MM.1S (cell line): ENCODE measurements around the gene RAB25.

ENCODE experiments used
- CTCF ChIP-seq: fragments of 300-600 bp; sonication (generic); IDR thresholded peaks from 2 replicates; pipeline ENCODE4 v1.5.1; 2016; ENCODE audit warnings: antibody characterized with exemption, low read length, mixed read lengths
- EZH2 ChIP-seq: fragments of 300-600 bp; sonication (generic); optimal IDR thresholded peaks from 2 replicates; pipeline ENCODE3; 2017; ENCODE audit warnings: low read depth, mild to moderate bottlenecking, antibody characterized with exemption, low read length, mixed read lengths

- no peak for TF ChIP-seq CTCF
- no peak for TF ChIP-seq EZH2
These were observed 39.9 kb upstream of the RAB25 start for GRCh38 chr1:156021093-156021428.
